Astrocyte of the cerebellum (primary cell): ENCODE measurements around the gene C11orf58.

ENCODE experiments used
- DNase-seq: peaks from one replicate; pipeline ENCODE4 v3.0.0-alpha.2; 2011; ENCODE audit warnings: low read depth
- H3K4me3 ChIP-seq: 2 replicates; pipeline ENCODE4 v1.5.1; 2011; ENCODE audit warnings: mild to moderate bottlenecking, low read depth, low read length, moderate library complexity
- in situ Hi-C: cut with HindIII; loops from 2 replicates; pipeline ENCODE4 v1.10.0; 2017; ENCODE audit warnings: low sequenced_read_pairs
- TF ChIP-seq, protein P1 (sequence below): IDR thresholded peaks from 2 replicates; pipeline ENCODE4 v1.5.1; 2012; ENCODE audit warnings: low read length, low read depth, moderate library complexity, mild to moderate bottlenecking; ENCODE audit errors: missing control alignments

C11orf58 gene

DNA sequence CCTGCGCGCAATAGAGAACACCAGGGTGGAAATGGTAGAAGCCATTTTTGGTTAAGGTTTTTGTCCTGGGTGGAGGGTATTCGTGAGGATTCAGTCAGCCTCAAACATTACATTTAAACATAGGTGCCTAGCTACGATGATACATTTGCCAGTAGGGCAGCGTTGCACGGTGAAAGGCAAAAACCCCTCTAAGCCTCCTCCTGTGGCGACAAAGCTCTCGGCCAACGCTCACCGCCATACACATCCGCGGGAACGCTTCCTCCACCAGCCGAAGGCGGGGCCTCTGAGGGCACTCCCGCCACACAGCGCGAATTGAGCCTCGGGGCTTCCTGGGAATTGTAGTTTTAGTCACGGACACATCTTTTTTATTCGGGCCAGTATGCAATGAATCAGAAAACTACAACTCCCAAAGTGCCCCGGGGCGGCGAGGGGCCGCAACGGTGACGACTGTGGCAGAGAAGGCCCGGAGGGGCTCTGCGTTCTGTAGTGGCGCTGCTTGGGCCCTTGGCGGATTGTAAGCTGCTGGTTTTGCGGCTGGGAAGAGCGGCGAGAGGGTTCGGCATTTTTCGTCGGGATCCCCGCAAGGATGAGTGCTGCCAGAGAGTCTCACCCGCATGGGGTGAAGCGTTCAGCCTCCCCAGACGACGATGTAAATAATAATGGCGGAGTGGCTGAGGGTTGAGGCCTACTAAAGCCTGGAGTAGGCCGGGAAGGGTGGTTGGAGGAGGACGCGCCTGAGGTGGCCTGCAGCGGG is at the start of gene C11orf58:
TSS of gene C11orf58 (plus strand) at position 455 of the 754 bp plus-strand sequence. CDS start at position 587, 132 bp downstream.
- TF ChIP-seq, protein P1, sequence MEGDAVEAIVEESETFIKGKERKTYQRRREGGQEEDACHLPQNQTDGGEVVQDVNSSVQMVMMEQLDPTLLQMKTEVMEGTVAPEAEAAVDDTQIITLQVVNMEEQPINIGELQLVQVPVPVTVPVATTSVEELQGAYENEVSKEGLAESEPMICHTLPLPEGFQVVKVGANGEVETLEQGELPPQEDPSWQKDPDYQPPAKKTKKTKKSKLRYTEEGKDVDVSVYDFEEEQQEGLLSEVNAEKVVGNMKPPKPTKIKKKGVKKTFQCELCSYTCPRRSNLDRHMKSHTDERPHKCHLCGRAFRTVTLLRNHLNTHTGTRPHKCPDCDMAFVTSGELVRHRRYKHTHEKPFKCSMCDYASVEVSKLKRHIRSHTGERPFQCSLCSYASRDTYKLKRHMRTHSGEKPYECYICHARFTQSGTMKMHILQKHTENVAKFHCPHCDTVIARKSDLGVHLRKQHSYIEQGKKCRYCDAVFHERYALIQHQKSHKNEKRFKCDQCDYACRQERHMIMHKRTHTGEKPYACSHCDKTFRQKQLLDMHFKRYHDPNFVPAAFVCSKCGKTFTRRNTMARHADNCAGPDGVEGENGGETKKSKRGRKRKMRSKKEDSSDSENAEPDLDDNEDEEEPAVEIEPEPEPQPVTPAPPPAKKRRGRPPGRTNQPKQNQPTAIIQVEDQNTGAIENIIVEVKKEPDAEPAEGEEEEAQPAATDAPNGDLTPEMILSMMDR, result no peak

DNA sequence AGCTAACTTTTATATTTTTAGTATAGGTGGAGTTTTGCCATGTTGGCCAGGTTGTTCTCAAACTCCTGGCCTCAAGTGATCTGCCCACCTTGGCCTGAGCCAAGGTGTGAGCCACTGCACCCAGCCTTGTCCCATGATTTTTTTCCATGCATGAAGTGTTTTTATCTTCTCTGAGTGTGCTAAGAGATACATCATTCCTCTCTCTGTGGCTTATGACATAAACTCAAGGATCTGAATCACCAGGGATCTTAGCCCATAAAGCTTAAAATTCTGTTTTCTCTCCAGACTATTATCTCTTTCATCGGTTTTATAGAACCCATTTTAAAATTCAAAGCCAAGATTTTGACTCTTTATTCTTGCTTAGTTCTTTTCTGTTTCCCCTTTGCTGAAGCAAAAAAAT is 48.4 kb upstream of the C11orf58 start:
- TF ChIP-seq, protein P1, result no peak
- no peak for DNase-seq
- no peak overlapping the region for H3K4me3 ChIP-seq
- in situ Hi-C loops, result no loop called here

More for the DNA sequence above, at the start of gene C11orf58:
- in situ Hi-C loops, result no loop called here
- DNase-seq, result peak; percentile 95
- H3K4me3 ChIP-seq, result peak within 1 kb of the TSS; percentile 60

DNA sequence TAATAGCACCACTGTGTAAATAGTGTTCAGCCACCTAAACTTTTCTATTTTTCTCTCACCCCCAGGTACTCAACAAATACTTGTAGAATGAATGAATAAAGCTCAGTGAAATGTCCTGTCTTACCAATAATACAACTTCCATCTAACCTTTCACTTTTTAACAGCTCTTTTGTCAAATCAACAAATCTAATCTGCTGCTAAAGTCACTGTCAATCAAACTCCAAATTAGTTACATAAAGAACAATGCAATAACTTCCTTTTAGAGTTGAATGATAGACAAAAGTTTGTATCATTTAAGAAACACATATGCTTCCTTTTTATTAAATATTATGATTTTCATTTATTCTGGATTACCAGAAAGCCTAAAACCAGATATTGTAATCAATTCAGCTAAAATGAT is 34.7 kb upstream of the C11orf58 start:
- no peak for DNase-seq
- TF ChIP-seq, protein P1, result no peak
- H3K4me3 ChIP-seq, result no peak overlapping the region
- in situ Hi-C loops, result no loop called here

DNA sequence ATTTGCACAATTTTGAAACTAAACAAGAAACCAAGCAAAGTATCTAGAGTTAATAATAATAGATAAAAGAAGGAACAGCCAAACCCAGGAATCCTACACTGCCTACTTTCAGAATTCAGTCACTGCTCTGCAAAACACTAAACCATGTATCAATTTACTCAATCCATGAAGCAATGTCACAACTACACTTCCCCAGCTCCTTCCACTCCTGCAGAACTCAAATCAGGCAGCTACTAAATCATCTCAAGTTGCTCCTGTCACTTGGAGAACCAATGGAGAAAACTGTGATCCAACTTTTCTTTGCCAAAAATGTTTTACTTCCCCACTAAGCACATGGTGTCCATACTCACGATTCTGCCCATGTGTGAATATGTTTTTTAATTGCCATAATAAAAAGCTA is 24.9 kb upstream of the C11orf58 start:
- DNase-seq, result no peak
- in situ Hi-C loops, result no loop called here
- H3K4me3 ChIP-seq, result no peak overlapping the region
- TF ChIP-seq, protein P1, result no peak

DNA sequence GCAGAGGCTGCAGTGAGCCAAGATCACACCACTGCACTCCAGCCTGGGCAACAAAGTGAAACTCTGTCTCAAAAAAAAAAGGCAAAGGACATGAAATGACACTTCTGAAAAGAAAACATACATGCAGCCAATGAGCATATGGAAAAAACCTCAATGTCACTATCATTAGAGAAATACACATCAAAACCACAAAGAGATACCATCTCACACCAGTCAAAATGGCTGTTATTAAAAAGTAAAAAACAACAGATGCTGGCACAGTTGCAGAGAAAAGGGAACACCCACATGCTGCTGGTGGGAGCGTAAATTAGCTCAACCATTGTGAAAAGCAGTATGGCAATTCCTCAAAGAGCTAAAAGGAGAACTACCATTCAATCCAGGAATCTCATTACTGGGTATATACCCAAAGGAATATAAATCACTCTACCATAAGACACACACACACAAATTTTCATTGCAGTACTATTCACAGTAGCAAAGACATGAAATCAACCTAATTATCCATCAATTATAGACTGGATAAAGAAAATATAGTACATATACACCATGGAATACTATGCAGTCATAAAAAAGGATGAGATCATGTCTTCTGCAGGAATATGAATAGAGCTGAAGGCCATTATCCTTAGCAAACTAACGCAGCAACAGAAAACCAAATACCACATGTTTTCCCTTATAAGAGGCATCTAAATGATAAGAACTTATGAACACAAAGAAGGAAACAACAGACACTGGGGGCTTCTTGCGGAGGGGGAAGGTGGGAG is 15.7 kb upstream of the C11orf58 start:
- TF ChIP-seq, protein P1, result no peak
- in situ Hi-C loops, result no loop called here
- no peak overlapping the region for H3K4me3 ChIP-seq
- no peak for DNase-seq

DNA sequence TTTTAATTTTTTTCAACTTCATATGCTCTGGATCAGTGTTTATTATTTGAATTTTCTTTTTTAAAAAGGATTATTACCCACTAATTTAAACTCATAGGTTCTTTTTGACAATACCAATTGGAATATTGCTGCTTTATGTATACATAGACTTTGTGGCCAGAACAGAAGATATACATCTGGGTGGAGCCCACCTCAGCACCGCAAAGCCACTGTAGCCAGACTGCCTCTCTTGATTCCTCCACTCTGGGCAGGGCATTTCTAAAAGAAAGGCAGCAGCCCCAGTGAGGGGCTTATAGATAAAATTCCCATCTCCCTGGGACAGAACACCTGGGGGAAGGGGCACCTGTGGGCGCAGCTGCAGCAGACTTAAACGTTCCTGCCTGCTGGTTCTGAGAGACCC is 10.6 kb upstream of the C11orf58 start:
- no peak overlapping the region for H3K4me3 ChIP-seq
- TF ChIP-seq, protein P1, result no peak
- in situ Hi-C loops, result no loop called here
- no peak for DNase-seq
